A549 (cell line): ENCODE data around the gene METTL9. TPM values are rescaled to one million over a fixed set of nuclear protein-coding genes. Genes with fewer than 3 reads are reported as not detected.

Source experiments
- ATAC-seq, 2 experiments: fragments of 200-7000 bp in 1 of 2; fragments of >200 bp in 1 of 2; cut with Nextera tagmentation in 1 of 2; cut with Tn5 transposase in 1 of 2; 3 replicates each; pipeline versions ENCODE4 v1.8.0 to v1.9.1; 2018 to 2020; ENCODE audit warnings: mild to moderate bottlenecking in 1 of 2, moderate library complexity in 1 of 2
- CTCF ChIA-PET: fragments of 300-600 bp; sonication (Branson Sonifier 250); formaldehyde crosslinking; extraction: SDS; loops from one replicate; lab custom pipeline; 2021; ENCODE audit warnings: antibody characterized with exemption, inconsistent platforms; lab: Yijun Ruan, JAX
- POLR2A ChIA-PET: fragments of 350-600 bp; formaldehyde crosslinking; extraction: SDS; loops from one replicate; lab custom pipeline; 2021; ENCODE audit warnings: antibody characterized with exemption, inconsistent platforms; lab: Yijun Ruan, JAX
- DNase-seq, 2 experiments: peaks; one replicate each; pipeline versions ENCODE4 v3.0.0 to v3.0.0-alpha.2; 2011 to 2016; ENCODE audit warnings: low read depth in 1 of 2, low spot score in 1 of 2
- FAIRE-seq: peaks from 2 replicates; lab custom pipeline; 2011; peaks lifted over from hg19 to GRCh38; lab: Jason Lieb, UNC
- H3K27ac ChIP-seq, 2 experiments: fragments of >200 bp; sonication (Bioruptor Twin); formaldehyde crosslinking; 3 replicates each; pipeline ENCODE4 v1.5.1; 2016 to 2017
- H3K4me1 ChIP-seq: fragments of >200 bp; sonication (Bioruptor Twin); formaldehyde crosslinking; 3 replicates; pipeline ENCODE4 v1.6.1; 2016
- H3K4me2 ChIP-seq: fragments of >200 bp; sonication (Bioruptor Twin); formaldehyde crosslinking; 3 replicates; pipeline ENCODE4 v1.6.1; 2016
- H3K4me3 ChIP-seq: fragments of >200 bp; sonication (Bioruptor Twin); formaldehyde crosslinking; 3 replicates; pipeline ENCODE4 v1.5.1; 2016
- H3K9me3 ChIP-seq: fragments of >200 bp; sonication (Bioruptor Twin); formaldehyde crosslinking; 3 replicates; pipeline ENCODE4 v1.6.1; 2016
- CBX8 ChIP-seq: fragments of 200-600 bp; sonication (generic); IDR thresholded peaks from 2 replicates; pipeline ENCODE4 v1.6.1; 2016
- CHD2 ChIP-seq: fragments of 150-350 bp; IDR thresholded peaks from 2 replicates; pipeline ENCODE4 v1.6.1; 2014; ENCODE audit warnings: low read length; ENCODE audit not compliant: partially characterized antibody
- EP300 ChIP-seq, 2 experiments: fragments of >200 bp; sonication (Bioruptor Twin); formaldehyde crosslinking; IDR thresholded peaks; 2 replicates in 1 of 2; 3 replicates in 1 of 2; pipeline ENCODE4 v1.6.1; 2016 to 2017
- FOSB ChIP-seq: fragments of 250-450 bp; sonication (Bioruptor Pico); IDR thresholded peaks from 2 replicates; pipeline ENCODE4 v1.5.0; 2020; ENCODE audit warnings: mild to moderate bottlenecking, moderate library complexity
- FOSL2 ChIP-seq, 2 experiments: fragments of 450-650 bp in 1 of 2; fragments of >200 bp in 1 of 2; sonication (Bioruptor Twin) in 1 of 2; formaldehyde crosslinking; IDR thresholded peaks; 2 replicates each; pipeline versions ENCODE4 v1.5.0 to v1.6.1; 2016 to 2020; ENCODE audit warnings: mild to moderate bottlenecking in 1 of 2, moderate library complexity in 1 of 2
- FOXS1 ChIP-seq: fragments of 250-450 bp; sonication (Bioruptor Pico); IDR thresholded peaks from 2 replicates; pipeline ENCODE4 v1.5.0; 2020; ENCODE audit warnings: mild to moderate bottlenecking, moderate library complexity
- HMGXB4 ChIP-seq: fragments of 250-450 bp; sonication (Bioruptor Pico); IDR thresholded peaks from 2 replicates; pipeline ENCODE4 v1.5.0; 2021; ENCODE audit warnings: mild to moderate bottlenecking, moderate library complexity, borderline replicate concordance
- HOXA7 ChIP-seq: fragments of 250-450 bp; sonication (Bioruptor Pico); IDR thresholded peaks from 2 replicates; pipeline ENCODE4 v1.5.0; 2020; ENCODE audit warnings: mild to moderate bottlenecking, moderate library complexity
- HOXB13 ChIP-seq: fragments of 250-450 bp; sonication (Bioruptor Pico); IDR thresholded peaks from 2 replicates; pipeline ENCODE4 v1.5.0; 2020; ENCODE audit warnings: low read depth, mild to moderate bottlenecking, moderate library complexity
- HOXB5 ChIP-seq: fragments of 250-450 bp; sonication (Bioruptor Pico); IDR thresholded peaks from 2 replicates; pipeline ENCODE4 v1.5.0; 2020; ENCODE audit warnings: mild to moderate bottlenecking, moderate library complexity
- KDM5A ChIP-seq: fragments of 200-600 bp; sonication (generic); IDR thresholded peaks from 2 replicates; pipeline ENCODE4 v1.6.1; 2016; ENCODE audit warnings: antibody characterized with exemption, mild to moderate bottlenecking
- NR3C1 ChIP-seq: fragments of >200 bp; sonication (Bioruptor Twin); formaldehyde crosslinking; IDR thresholded peaks from 3 replicates; pipeline ENCODE4 v1.6.1; 2017
- POLR2A ChIP-seq: IDR thresholded peaks from 2 replicates; pipeline ENCODE4 v1.6.1; 2012; ENCODE audit warnings: mild to moderate bottlenecking, low read length
- RARB ChIP-seq: fragments of 250-450 bp; sonication (Bioruptor Pico); IDR thresholded peaks from 2 replicates; pipeline ENCODE4 v1.8.0; 2021; ENCODE audit warnings: mild to moderate bottlenecking, moderate library complexity
- SREBF2 ChIP-seq: fragments of 450-650 bp; IDR thresholded peaks from 2 replicates; pipeline ENCODE4 v1.6.1; 2014; ENCODE audit warnings: mild to moderate bottlenecking, moderate library complexity
- ZFP36 ChIP-seq: fragments of 450-650 bp; IDR thresholded peaks from 2 replicates; pipeline ENCODE4 v1.6.1; 2014; ENCODE audit warnings: borderline replicate concordance; ENCODE audit not compliant: partially characterized antibody
- ZSCAN20 ChIP-seq: fragments of 250-450 bp; sonication (Bioruptor Pico); IDR thresholded peaks from 2 replicates; pipeline ENCODE4 v1.8.0; 2022; ENCODE audit warnings: mild to moderate bottlenecking, moderate library complexity
- WGBS: methylation state at CpG from one replicate; pipeline ENCODE4 v1.1.6; 2017; ENCODE audit errors: missing lambda C conversion rate; 5-methylcytosine and 5-hydroxymethylcytosine counted together
- polyA plus RNA-seq, 4 experiments: library from polyadenylated mRNA; depleted of rRNA in 3 of 4; stranded (reverse); fragments of >200 nt; fragmentation: RNase III in 1 of 4; extraction: RNeasy Plus Mini Kit Qiagen cat#74134 plus additional on column Dnase treatment in 1 of 4; gene quantifications; 2 replicates in 3 of 4; 3 replicates in 1 of 4; pipeline ENCODE4 v1.2.3, GENCODE V29; 2011 to 2017
- TF ChIP-seq, protein P1 (sequence below): fragments of 200-600 bp; sonication (generic); IDR thresholded peaks from 2 replicates; pipeline ENCODE4 v1.6.1; 2016; ENCODE audit warnings: antibody characterized with exemption, mild to moderate bottlenecking, moderate library complexity
- TF ChIP-seq, protein P2 (sequence below): fragments of 450-650 bp; IDR thresholded peaks from 2 replicates; pipeline ENCODE4 v1.6.1; 2014; ENCODE audit warnings: antibody characterized with exemption
- TF ChIP-seq, protein P3 (sequence below): fragments of >200 bp; sonication (Bioruptor Twin); formaldehyde crosslinking; IDR thresholded peaks from 3 replicates; pipeline ENCODE4 v1.5.1; 2016

METTL9 gene
- polyA plus RNA-seq, 2 of the 4 experiments (the other 2 are of a cell fraction): 72.2 to 124 TPM

- no peak overlapping the region for H3K4me3 ChIP-seq
- no peak overlapping the region for H3K4me2 ChIP-seq
- no peaks in the 10 kb centered on the region for H3K9me3 ChIP-seq
- H3K27ac ChIP-seq: no peak overlapping the region
- WGBS: 25% methylated on average over 2 of the region's 2 CpGs
- no peaks in the 10 kb centered on the region for H3K4me1 ChIP-seq
- no peak for ATAC-seq
- TF ChIP-seq CBX8 (no peak), ZSCAN20 (no peak), KDM5A (no peak), HOXB5 (CRISPR knock-in tag) (no peak), SREBF2 (no peak), ZFP36 (no peak), CHD2 (no peak), HMGXB4 (CRISPR knock-in tag) (no peak), FOXS1 (CRISPR knock-in tag) (no peak), HOXA7 (CRISPR knock-in tag) (no peak)
- TF ChIP-seq, protein P1, sequence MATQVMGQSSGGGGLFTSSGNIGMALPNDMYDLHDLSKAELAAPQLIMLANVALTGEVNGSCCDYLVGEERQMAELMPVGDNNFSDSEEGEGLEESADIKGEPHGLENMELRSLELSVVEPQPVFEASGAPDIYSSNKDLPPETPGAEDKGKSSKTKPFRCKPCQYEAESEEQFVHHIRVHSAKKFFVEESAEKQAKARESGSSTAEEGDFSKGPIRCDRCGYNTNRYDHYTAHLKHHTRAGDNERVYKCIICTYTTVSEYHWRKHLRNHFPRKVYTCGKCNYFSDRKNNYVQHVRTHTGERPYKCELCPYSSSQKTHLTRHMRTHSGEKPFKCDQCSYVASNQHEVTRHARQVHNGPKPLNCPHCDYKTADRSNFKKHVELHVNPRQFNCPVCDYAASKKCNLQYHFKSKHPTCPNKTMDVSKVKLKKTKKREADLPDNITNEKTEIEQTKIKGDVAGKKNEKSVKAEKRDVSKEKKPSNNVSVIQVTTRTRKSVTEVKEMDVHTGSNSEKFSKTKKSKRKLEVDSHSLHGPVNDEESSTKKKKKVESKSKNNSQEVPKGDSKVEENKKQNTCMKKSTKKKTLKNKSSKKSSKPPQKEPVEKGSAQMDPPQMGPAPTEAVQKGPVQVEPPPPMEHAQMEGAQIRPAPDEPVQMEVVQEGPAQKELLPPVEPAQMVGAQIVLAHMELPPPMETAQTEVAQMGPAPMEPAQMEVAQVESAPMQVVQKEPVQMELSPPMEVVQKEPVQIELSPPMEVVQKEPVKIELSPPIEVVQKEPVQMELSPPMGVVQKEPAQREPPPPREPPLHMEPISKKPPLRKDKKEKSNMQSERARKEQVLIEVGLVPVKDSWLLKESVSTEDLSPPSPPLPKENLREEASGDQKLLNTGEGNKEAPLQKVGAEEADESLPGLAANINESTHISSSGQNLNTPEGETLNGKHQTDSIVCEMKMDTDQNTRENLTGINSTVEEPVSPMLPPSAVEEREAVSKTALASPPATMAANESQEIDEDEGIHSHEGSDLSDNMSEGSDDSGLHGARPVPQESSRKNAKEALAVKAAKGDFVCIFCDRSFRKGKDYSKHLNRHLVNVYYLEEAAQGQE: no peak
- TF ChIP-seq, protein P2, sequence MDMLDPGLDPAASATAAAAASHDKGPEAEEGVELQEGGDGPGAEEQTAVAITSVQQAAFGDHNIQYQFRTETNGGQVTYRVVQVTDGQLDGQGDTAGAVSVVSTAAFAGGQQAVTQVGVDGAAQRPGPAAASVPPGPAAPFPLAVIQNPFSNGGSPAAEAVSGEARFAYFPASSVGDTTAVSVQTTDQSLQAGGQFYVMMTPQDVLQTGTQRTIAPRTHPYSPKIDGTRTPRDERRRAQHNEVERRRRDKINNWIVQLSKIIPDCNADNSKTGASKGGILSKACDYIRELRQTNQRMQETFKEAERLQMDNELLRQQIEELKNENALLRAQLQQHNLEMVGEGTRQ: no peak
- TF ChIP-seq, protein P3, sequence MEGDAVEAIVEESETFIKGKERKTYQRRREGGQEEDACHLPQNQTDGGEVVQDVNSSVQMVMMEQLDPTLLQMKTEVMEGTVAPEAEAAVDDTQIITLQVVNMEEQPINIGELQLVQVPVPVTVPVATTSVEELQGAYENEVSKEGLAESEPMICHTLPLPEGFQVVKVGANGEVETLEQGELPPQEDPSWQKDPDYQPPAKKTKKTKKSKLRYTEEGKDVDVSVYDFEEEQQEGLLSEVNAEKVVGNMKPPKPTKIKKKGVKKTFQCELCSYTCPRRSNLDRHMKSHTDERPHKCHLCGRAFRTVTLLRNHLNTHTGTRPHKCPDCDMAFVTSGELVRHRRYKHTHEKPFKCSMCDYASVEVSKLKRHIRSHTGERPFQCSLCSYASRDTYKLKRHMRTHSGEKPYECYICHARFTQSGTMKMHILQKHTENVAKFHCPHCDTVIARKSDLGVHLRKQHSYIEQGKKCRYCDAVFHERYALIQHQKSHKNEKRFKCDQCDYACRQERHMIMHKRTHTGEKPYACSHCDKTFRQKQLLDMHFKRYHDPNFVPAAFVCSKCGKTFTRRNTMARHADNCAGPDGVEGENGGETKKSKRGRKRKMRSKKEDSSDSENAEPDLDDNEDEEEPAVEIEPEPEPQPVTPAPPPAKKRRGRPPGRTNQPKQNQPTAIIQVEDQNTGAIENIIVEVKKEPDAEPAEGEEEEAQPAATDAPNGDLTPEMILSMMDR: no peak
- TF ChIP-seq, all 56 proteins: peak for 0
- FAIRE-seq: no peak
- CTCF ChIA-PET: interaction anchor here (7.7 kb wide), 1 partner anchor 47 kb away, joined by 85 read pairs; no protein-coding TSS in a partner anchor
- POLR2A ChIA-PET: no interaction called here
- no peak for DNase-seq
These were observed 103.8 kb downstream of the METTL9 start for GRCh38 chr16:21703156-21703555.

DNA sequence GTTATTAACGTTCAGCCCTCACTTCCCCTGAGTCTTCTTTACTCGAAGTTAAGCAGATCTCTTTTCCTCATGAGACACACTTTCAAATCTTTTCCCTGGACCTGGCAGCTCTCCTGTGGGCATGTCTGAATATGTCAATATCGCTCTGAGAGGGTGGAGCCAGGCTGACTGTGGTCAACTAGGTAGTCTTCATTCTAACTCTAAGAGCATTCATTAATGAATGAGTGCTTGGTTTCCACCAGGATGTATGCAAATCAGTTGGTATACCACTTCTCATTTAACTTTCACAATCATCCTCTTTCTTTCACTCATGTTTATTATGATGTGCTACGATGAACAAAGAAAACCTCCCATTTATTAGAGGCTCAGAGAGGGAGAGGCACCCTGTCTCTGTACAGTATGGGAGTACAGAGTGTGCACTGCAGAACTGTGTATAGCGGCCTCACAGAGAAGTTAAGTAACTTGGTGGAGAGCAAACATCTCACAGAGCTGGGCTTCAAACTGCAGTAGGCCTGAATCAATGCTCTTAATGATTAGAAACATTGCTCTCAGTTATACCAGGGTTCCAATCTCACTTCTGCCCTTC is 104.3 kb downstream of the METTL9 start:
- FAIRE-seq: no peak
- no peak overlapping the region for H3K4me2 ChIP-seq
- 48% methylated on average over 5 of the region's 5 CpGs for WGBS
- no peak for TF ChIP-seq NR3C1
- no peak for TF ChIP-seq EP300 (IDR thresholded peaks at IDR 0.05)
- no peak for TF ChIP-seq RARB (CRISPR knock-in tag)
- TF ChIP-seq POLR2A: no peak
- no peak for TF ChIP-seq HOXB13
- no peak for TF ChIP-seq FOSL2 (IDR thresholded peaks at IDR 0.05)
- TF ChIP-seq FOSL2 (CRISPR knock-in tag; IDR thresholded peaks at IDR 0.05): no peak
- TF ChIP-seq FOSB (CRISPR knock-in tag): no peak
- H3K4me1 ChIP-seq: no peaks in the 10 kb centered on the region
- no peaks in the 10 kb centered on the region for H3K9me3 ChIP-seq
- no peak overlapping the region for H3K27ac ChIP-seq
- DNase-seq: no peak
- CTCF ChIA-PET: interaction anchor here (0.6 to 7.7 kb wide), 2 partner anchors 32 to 47 kb away, joined by 4 to 85 read pairs; no protein-coding TSS in a partner anchor
- POLR2A ChIA-PET: no interaction called here
- H3K4me3 ChIP-seq: no peak overlapping the region
- no peak for ATAC-seq
